Activated T-cell treated with anti-CD3 and anti-CD28 coated beads for 4 hours (primary cell): ENCODE measurements around the gene HSPBAP1.
"Not testable (repeated sequence)": the region's sequence is repeated elsewhere in the genome, so short reads cannot be mapped to it uniquely, and the experiment has no call there.

Source experiments
- DNase-seq: peaks from one replicate; pipeline ENCODE4 v3.0.0-alpha.2; 2020

The HSPBAP1 gene

DNA sequence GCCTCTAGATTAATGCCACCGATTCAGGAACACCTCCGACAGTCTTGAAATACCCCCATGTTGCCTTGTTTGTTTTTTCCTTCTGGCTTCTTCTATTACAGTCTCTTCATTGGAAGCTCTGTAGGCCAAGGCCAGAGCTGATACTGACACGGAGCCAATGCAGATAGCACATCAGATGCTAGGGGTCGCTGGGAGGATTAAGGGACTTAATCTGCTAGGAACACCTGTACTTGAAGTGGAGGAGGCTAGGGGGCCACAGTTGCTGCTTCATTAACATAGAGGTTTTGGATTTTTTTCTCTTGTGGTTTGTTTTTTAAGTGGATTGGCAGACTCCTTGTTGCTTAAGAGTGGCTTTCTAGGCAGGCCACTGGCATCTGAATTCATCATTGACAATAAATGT is 63.4 kb downstream of the HSPBAP1 start:
- no peak for DNase-seq

DNA sequence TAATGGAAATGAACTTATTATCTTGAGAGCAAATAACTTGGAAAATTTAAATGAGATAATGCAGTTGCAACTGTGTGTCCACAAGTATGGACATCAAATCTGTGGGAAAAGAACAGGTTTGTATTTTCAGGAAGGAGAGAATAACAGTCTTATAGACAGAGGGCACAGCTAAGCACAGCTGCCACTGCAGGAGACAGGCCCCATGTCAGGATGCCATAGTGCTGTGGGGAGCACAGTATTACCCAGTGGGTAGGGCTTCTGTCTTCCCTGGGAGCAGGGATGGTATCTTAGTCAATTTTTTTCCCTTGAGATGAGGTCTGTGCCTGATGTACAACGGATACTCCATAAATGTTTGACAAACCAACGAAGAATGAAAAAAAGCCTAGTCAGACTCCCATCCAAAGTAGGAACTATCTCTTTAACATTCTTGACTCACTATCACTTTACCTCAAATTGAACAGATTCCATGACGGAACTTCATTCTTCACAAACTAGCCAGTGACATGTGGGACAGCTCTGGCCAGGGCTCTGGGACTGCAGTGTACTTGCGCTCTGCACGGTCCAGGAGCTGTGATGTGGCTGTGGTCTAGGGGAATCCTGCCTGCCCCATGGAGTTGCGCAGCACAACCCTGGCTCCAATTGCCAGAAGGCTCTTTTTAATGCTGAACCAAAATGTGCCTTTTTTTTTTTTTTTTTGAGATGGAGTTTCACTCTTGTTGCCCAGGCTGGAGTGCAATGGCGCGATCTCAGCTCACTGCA is 64.7 kb downstream of the HSPBAP1 start:
- DNase-seq = no peak

DNA sequence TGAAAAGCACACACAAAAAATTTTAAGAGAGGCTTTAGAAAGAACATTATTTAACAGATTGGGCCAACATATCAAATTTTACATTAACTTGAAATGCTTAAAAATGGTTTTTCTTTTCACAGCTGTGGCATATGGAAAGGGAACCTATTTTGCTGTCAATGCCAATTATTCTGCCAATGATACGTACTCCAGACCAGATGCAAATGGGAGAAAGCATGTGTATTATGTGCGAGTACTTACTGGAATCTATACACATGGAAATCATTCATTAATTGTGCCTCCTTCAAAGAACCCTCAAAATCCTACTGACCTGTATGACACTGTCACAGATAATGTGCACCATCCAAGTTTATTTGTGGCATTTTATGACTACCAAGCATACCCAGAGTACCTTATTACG is 65.4 kb downstream of the HSPBAP1 start:
- DNase-seq = no peak

DNA sequence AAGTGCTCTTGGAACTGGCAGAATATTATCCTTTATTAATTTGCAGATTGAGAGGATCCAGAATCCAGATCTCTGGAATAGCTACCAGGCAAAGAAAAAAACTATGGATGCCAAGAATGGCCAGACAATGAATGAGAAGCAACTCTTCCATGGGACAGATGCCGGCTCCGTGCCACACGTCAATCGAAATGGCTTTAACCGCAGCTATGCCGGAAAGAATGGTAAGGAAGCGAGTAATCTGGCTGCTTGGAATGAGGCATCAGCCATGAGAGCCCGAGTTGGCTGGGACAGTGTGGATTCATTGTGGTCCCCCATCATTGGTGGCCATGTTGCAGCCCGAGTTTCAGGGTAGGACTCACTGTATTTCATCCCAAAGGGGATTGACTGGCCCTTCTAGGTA is 65.9 kb downstream of the HSPBAP1 start:
- no peak for DNase-seq

DNA sequence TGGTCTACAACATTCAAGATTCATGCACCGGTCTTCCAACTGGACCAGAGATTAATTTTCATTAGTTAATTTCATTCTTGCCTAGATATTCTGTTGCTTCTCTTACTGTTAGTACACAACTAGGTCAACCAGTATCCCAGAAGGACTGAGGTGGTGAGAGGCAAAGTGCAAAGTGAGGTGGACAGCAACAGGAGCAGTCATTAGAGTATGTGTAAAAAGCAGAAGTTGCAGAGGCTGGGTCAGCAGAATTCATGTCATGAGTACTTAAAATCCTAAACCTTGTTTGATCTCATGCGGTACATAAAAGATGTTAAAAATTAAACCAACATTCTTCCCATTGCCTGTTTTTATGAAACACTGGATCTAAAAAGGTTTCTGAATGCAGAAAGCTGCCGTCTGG is 66.3 kb downstream of the HSPBAP1 start:
- no peak for DNase-seq

DNA sequence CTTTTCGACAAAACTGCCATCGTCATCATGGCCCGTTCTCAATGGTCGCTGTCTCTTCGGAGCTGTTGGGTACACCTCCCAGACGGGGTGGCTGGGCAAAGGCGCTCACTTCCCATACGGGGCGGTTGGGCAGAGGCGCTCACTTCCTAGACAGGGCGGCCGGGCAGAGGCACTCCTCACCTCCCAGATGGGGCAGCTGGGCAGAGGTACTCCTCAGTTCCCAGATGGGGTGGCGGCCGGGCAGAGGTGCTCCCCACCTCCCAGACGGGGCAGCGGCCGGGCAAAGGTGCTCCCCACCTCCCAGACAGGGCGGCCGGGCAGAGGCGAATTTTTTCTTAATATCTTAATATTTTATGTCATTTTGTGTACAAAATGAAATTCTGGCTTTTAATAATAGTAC is 68.5 kb downstream of the HSPBAP1 start:
- DNase-seq = no peak

DNA sequence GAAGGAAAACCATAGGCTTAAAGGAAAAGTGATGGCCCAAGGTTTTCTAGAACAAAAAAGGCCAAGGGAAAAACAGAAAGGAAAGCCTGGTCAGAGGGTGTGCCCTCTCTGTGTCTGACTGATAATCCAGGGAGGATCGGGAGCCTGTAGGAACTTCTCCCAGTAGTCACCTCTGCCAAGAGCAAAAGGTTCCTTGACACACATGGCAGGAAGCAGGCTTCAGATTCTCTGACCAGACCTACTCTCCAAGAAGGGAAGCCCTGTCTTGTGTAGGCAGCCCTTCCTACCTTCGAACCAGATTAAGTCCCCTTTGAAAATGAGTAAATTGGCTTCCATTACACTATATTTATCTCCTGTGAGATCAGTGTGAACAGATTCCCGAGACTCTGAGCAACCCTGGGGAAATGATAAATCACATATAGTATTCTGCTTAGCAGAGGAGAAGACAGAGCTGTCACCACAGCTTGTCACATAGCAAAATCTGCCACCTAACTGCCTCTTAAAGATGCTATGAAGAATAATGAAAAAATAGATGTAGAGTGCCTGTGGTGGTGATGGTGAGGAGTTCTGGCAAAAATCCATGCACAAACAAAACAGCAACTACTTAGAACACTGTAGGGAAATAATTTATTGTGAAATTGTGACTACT is 74.2 kb downstream of the HSPBAP1 start:
- no peak for DNase-seq

DNA sequence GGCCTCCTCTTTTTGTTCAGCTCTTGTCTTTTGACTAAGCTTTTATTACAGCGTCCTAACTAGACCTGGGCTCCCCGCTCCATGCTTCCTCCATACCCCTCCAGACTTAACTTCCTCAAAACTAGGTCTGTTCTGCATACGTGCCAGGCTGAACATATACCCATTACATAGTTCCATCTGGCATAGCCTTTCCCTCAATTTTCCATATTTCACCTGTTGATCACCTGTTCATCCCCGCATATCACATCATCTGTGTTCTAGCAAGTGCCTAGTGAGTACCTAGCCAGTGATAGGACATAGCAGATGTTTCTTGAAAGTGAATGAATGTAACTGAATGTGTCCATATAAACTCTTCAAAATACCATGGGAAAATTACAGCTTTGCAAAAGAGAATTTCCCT is 77.0 kb downstream of the HSPBAP1 start:
- no peak for DNase-seq

DNA sequence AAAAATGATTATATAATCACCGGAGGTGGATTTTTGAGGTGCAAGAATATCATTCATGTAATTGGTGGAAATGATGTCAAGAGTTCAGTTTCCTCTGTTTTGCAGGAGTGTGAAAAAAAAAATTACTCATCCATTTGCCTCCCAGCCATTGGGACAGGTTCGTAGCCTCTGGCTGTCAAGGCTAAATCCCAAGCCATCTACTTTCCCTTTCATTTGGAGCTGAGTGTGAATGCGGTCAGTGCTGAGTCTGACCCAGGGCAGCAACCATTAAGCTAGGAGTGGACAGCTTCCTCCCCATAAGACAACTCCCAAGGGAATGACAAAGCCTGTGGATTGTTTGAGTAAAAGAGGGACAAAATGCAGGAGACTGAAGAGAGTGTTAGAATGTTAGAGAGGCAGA is 79.4 kb downstream of the HSPBAP1 start:
- DNase-seq = no peak

DNA sequence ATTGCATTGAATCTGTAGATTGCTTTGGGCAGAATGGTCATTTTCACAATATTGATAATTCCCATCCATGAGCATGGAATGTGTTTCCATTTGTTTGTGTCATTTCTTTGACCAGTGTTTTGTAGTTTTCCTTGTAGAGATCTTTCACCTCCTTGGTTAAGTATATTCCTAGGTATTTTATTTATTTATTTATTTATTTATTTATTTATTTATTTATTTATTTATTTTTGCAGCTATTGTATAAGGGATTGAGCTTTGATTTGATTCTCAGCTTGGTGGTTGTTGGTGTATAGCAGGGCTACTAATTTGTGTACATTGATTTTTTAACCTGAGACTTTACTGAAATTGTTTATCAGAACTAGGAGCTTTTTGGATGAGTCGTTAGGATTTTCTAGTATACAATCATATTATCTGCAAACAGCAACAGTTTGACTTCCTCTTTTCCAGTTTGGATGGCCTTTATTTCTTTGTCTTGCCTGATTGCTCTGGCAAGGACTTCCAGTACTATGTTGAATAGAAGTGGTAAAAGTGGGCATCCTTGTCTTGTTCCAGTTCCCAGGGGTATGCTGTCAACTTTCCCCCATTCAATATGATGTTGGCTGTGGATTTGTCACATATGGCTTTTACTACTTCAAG is 82.9 kb downstream of the HSPBAP1 start:
- DNase-seq = not testable (repeated sequence)

DNA sequence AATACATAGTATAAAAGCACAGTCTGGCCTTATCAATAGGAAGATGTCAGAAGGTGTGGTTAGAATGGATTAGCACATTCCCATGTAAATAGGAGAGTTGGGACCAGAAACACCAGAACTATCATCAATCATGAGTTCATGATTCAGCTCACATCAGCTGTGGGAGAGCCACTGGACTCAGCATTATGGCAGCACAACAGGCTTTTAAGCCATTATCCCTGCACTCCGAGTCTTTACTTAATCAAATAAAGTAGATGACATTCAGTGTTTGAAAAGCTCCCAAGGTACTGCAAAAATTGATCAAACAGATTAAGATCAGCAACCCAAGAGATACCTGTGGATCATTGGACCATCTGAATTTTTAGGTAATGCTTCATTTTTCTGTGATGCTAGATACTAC is 88.3 kb downstream of the HSPBAP1 start:
- no peak for DNase-seq

DNA sequence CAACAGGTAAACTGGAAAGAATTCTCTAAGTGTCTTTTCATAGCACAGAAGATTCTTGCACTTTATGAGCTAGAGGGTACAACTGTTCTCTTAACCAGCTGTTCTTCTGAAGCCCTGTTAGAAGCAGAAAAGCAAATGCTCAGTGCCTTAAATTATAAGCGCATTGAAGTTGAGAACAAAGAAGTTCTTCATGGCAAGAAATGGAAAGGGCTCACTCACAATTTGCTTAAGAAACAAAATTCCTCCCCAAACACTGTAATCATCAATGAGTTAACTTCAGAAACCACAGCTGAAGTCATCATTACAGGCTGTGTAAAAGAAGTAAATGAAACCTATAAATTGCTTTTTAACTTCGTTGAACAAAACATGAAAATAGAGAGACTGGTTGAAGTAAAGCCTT is 93.4 kb downstream of the HSPBAP1 start:
- no peak for DNase-seq

DNA sequence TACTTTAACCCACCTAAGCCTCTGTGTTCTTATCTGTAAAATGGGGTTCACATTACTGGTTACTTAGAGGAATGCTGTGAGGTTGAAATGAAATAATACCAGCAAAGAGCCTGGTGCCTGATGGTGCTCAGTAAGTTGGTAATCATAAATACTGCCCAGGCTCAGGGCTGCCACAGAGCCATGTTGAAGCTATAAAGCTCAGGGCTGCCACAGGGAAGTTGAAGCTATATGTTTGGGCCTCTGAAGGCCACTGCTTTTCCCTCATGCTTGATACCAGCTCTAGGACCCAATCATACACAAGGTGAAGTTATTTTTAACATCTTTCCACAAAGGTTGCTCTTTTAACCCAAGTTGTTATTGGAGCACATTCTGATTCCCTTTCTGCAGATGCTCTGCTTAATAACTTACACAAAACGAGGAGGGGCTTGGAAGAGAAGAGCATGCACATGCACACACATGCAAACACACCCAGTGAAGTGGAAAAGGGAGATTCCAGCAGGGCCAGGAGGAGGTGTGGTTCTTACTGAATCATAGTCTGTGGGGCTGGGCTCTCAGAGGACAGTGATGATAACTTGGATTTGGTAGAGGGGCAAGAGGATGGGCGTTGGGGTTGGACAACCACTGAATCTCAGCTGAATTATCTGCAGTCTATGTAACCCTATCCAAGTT is 95.5 kb downstream of the HSPBAP1 start:
- DNase-seq = no peak

DNA sequence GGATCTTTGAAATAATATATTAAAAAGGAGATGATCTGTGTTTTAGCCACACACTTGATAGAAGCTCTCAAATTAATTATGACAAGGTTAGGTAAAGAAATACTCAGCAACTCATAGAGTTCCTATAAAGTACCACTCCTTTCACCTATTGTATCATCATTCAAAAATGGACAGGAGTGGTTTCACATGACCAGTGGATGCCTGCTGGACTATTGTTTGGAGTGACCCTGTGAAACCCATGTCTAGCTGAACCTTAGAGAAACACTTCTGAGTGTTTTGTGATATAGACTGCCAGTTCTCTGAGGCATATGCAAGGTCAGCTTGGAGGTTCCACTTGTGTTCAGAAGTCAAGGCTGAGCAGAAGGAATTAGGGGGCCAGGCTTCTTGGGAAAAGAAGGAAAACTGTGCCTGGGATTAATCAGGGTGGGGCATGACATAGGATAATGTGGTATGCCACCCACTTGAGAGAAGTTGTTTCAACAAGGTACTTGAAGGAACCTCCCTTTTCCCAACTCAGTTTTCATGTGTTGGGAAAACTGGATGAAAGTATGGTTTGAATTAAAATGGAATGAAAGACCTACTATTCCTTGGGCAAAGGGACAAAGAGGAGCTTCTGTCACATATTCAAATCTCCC is 97.6 kb downstream of the HSPBAP1 start:
- no peak for DNase-seq

DNA sequence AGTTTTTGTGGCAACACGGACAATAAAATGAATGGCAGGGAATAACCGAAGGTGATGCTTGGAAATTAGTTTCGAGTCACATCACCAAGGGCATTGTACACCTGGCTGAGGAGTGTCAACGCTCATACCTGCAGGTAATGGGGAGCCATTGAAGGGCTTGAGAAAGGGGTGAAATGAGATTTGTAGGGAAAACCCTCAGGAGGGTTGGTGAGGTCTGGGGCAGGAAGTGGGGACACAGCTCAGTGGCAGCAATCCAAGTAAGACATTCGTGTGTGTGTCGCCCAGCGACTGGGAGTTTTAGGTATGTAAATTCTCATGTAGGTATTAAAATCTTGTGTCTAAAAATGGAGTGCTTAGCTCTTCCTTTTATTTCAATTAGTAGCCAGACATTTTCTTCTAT is 98.7 kb downstream of the HSPBAP1 start:
- DNase-seq = no peak

DNA sequence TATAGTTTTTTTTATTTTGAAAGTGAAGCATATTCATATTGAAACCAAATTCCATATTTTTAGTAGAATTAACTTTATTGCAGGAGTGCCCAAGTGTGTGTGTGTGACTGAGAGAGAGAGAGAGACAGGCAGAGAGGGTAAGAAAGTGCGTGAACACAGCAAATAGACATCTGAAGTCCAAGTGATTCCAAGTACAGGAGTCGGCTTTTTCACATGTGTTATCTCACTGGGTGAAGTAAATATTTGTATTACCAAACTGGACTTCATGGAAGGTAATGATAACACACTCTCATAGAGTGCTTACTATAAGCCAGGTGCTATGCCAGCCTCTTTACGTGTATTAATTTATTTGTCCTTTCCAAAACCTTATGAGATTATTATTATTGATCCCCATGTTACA is 101.0 kb downstream of the HSPBAP1 start:
- DNase-seq = no peak

DNA sequence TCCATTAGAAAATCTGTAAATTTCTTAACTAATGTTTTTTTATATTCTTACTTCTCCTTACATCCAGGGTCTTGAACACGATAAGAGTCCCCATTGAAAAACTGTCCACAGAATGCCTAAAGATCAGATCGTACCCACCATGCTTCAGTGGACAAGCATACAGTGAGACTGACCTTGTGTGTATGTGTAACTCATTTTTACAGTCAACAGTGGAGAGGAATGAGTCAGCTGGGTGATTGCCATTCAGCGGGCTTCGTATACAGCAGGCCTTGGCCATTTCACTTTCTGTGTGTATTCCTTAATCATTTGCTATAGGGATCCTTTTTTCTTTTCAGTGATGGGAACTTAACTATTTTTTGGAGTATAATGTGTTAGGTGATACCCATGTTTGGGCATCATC is 102.4 kb downstream of the HSPBAP1 start:
- no peak for DNase-seq

DNA sequence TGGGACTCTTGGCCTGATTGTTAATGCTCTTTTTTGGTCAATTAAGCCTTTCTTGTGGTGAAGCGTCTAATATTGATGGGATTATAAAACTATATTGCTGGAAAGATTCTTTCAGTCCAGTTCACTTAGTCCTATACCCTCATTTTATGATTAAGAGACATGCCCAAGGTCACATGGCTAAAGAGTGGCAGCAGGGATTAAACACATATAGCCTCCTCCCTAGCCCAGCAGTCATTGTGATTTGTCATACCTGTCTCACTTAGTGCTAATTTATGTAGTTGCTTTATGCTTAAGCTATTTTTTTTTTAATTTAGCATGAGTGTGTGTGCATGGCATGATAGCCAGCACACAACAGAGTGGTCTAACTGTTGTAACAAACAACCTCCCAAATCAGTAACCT is 103.5 kb downstream of the HSPBAP1 start:
- no peak for DNase-seq
